ELR (cell line): ENCODE measurements around the gene ALDH9A1.
A peak's percentile ranks its signal among the peaks of the same experiment; 100 is the strongest.
"Not testable (repeated sequence)": the region's sequence is repeated elsewhere in the genome, so short reads cannot be mapped to it uniquely, and the experiment has no call there.

Experiments
- DNase-seq: peaks from one replicate; pipeline ENCODE4 v3.0.0-alpha.2; 2015; ENCODE audit warnings: low read depth

The ALDH9A1 gene

DNA sequence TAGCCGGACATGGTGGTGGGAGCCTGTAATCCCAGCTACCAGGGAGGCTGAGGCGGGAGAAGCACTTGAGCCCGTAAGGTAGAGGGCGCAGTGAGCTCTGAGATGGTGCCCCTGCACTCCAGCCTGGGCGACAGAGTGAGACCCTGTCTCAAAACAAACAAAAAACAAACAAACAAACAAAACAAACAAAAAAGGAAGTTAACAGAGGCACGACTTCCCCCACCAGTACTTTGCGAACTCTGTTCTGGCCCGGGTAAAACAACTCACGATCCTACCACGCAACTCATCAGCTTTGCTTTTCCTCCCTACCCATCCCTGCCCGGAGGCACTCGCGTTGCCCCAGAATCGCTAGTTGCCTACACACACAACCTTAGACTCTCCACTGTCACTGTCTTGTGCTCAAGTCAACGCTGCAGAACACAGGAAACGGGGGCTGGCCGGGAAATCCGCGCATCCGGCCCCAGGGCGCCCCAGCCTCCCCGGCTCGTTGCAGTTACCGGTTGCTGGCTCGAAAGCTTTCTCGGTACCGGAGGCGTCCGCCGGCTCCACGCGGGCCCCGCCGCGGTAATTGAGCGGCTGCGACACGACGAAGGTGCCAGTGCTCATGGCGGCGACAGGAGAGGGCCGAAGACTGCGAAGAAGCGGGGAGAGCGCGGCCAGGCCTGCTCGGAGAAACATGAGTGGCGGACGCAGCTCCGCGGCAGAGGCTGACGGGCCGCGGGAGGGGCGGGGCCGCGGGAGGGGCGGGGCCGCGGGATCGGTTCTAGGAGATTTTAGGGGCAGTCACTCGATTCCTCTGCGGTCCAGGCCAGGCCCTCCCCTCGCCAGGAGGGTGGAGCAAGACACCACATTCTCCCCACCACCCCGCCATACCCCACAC is at the start of gene ALDH9A1:
ALDH9A1 (minus strand) TSS at position 682 of the 880 bp plus-strand sequence; CDS start at position 678, 4 bp downstream.
- DNase-seq: peak; percentile 93

- DNase-seq: no peak
These were observed 49.5 kb upstream of the ALDH9A1 start for GRCh38 chr1:165747632-165748447.

DNA sequence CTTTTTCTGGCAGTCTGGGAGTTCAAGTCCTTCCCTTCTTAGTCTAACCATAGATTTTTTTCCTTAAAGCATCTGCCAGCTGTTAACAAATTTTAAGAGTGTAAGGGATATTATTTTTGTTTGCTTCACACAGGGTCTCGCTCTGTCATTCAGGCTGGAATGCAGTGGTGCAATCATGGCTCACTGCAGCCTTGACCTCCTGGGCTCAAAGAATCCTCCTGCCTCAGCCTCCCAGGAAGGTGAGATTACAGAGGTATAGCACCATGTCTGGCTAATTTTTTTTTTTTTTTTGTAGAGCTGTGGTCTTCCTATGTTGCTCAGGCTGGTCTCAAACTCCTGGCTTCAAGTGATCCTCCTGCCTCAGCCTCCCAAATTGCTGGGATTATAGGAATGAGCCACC is 46.6 kb upstream of the ALDH9A1 start:
- DNase-seq: not testable (repeated sequence)

- DNase-seq: no peak
These were observed 43.8 kb upstream of the ALDH9A1 start for GRCh38 chr1:165742194-165742593.

DNA sequence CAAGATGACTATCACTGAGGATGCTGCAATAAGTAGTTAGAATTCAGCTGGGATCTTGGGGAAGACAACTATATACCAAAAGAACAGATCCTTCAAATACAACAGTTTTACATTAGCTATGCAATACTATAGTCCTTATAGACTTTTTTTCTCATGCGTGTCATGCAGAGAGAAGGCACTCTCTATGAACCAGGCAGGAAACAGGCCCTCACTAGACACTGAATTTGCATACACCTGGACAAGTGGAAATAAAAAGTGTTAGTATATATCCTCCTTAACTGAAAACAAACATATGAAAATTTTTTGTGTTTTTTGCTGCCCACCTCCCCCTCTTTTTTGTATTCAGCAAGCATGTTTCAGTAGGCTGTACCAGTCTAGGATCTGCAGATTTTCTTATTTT is 40.4 kb upstream of the ALDH9A1 start:
- no peak for DNase-seq

DNA sequence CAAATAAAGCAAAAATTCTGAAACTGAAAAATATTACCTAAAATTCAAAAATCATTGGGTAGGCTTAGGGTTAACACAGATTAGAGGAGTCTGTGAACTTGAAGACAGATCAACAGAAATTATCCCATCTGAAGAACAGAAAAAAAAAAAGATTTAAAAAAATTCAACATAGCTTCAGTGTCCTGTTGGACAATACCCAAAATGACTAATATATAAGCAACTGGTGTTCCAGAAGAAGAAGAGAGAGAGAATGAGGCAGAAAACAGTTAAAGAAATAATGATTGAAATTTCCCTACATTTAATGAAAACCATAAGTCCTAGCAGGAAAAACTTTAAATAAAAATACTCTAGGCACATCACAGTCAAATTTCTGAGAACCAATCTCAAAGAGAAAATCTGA is 38.8 kb upstream of the ALDH9A1 start:
- DNase-seq: peak; percentile 9

- DNase-seq: no peak
These were observed 36.5 kb upstream of the ALDH9A1 start for GRCh38 chr1:165734906-165735305.

GRCh38 chr1:165726841-165727240 is 28.5 kb upstream of the ALDH9A1 start:
- DNase-seq: no peak

DNA sequence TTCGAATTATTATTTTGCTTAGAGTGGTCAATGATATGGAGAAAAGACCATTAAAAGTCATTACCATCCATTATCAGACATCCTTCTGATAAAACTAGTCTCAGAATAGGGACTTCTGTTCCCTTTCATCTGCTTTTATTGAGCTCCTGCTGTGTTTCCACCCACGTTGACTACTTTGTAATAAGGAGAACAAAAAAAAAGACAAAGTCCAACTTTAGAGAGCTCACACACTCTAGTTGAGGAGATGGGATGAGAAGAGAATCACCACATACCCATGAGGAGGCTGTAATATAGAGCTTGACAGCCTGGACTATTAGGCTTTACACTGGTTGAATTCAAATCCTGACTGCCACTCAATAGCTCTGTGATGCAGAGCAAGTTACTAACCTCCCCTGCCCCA is 27.8 kb upstream of the ALDH9A1 start:
- no peak for DNase-seq

DNA sequence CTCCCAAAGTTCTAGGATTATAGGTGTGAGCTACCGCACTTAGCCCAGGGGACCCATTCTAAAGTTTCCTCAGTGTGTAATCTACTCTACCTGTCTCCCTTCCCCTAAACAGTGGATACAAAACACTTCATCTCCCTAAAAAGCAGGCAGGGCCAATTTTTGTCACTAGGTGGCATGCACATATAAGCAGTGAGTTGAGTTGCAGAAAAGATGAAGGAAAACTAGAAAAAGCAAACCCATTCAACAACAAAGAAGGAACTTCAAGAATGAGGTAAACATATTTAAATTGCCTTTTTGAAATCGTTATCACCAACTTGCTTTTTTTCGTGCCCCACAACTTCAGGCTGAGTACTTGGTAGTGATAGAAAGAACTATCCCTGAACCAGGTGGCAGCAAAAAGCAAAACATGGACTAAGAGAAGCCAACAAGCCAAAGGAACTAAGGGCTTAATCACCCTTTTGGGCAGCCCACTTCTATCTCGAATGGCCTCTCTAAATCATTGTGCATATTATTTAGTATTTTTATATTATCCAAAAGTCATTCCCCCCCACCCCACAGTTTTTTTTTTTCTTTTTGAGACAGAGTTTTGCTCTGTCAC is 19.7 kb upstream of the ALDH9A1 start:
- peak; percentile 73 for DNase-seq

GRCh38 chr1:165716265-165717051 is 18.1 kb upstream of the ALDH9A1 start:
- DNase-seq: not testable (repeated sequence)

- DNase-seq: no peak
These were observed 14.4 kb upstream of the ALDH9A1 start for GRCh38 chr1:165712764-165713163.

DNA sequence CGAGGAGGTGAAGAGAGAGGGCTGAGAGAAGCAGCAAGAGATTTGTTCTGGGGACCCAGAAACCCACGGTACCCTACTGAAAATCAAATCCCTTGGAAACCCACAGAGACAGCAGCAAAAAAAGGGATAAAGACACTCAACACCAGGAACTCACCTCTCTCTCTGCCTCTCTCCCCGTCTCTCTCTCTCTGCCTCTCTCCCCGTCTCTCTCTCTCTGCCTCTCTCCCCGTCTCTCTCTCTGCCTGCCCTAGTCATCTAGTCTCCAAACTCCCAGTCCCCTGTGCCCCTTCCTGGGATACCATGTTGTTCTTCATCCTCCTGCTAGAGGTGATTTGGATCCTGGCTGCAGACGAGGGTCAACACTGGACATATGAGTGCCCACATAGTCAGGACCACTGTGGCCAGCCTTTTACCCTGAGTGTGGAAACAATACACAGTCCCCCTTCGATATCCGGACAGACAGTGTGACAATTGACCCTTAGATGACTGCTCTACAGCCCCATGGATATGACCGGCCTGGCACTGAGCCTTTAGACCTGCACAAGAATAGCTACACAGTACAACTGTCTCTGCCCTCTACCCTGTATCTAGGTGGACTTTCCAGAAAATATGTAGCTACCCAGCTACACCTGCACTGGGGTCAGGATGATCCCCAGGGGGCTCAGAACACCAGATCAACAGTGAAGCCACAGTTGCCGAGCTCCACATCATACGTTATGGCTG is 9.8 kb upstream of the ALDH9A1 start:
- no peak for DNase-seq

DNA sequence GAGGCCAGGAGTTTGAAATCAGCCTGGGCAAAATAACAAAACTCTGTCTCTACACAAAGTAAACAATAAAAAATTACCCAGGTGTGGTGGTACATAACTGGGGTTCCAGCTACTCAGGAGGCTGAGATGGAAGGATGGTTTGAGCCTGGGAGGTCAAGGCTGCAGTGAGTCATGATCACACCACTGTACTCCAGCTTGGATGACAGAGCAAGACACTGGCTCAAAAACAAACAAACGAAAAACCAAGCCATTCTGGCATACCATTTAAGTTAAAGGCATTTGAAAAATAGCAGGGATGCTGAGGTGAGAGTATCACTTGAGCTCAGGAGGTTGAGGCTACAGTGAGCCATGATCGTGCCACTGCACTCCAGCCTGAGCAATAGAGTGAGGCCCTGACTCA is 5.3 kb upstream of the ALDH9A1 start:
- DNase-seq: peak; percentile 44

DNA sequence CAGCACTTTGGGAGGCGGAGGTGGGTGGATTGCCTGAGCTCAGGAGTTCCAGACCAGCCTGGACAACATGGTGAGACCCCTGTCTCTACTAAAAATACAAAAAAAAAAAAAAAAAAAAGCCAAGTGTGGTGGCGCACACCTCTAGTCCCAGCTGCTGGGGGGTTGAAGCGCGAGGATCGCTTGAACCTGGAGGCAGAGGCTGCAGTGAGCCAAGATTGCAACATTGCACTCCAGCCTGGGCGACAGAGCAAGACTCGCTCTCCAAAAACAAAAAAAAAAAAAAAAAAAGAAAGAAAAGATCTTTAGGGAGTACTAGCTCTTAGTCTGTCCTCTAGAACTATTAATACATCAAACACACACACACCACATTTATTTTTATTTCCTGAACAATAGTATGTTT is 3.6 kb upstream of the ALDH9A1 start:
- DNase-seq: not testable (repeated sequence)

- no peak for DNase-seq
These were observed 1.2 kb upstream of the ALDH9A1 start for GRCh38 chr1:165699577-165699976.

- DNase-seq: no peak
These were observed 345 bp upstream of the ALDH9A1 start for GRCh38 chr1:165698761-165699052.

- DNase-seq: peak; percentile 46
These were observed 876 bp downstream of the ALDH9A1 start for GRCh38 chr1:165697491-165697880.

- peak; percentile 63 for DNase-seq
These were observed 1.7 kb downstream of the ALDH9A1 start for GRCh38 chr1:165696625-165697100.

GRCh38 chr1:165695031-165695430 is 3.3 kb downstream of the ALDH9A1 start:
- DNase-seq: no peak

DNA sequence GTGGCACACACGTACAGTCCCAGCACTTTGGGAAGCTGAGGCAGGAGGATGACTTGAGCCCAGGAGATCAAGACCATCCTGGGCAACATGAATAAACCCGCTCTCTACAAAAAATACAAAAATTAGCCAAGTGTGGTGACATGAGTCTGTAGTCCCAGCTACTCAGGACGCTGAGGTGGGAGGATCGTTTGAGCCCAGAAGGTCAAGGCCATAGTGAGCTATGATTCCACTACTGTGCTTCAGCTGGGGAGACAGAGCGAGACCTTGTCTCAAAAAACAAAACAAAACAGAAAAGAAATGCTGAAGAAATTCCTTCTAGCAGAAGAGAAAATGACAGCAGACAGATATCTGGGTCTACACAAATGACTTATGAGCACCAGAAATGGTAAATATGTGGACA is 10.3 kb downstream of the ALDH9A1 start:
- DNase-seq: no peak
